ENCODE measurements around the gene ST3GAL6.

Gene ST3GAL6

DNA sequence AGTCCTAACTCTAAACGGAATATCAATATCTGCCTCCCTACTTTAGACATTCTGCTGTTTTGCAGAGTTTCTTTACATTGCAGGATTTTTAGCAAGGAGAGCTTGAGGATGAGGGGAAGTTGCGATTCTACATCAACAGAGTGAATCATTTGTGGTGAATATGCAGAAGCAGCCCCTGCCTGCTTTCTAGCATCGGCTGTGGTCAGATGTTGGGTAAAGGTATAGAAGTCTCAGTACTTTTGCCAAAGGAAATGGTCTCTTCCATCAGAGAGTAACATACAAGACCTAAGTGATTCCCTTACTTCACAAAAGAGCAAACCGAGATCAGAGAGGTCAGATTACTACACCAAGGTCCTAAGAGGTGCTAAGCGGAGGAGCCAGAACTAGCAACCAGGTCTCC lies 15.2 kb downstream of the ST3GAL6 start:
- no peak for DNase-seq

DNA sequence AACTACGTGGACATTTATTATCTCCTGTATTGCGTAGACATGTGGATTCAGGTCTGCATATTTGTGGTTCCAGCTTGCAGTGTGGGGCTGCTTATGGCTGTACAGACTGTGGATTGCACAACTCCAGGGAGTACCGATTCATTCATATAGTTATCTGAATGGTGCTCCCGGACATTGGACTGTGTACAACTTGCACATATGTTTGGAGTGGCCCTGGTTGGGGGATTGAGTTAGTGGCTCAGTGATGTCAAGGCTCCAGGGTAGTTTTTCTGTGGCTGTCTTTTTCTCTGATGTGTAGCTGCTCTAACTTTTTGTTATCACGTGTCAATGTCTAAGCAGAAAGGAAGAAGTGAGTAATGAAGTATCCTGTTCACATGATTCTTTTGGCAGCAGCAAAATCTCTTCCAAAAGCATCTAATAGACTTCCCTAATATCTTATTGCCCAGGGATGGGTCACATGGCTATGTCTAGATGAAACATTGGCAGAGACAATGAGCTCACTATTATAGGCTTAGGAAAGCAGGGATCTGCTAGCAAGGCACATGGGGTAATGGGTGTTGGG lies 15.8 kb downstream of the ST3GAL6 start:
- DNase-seq = no peak

DNA sequence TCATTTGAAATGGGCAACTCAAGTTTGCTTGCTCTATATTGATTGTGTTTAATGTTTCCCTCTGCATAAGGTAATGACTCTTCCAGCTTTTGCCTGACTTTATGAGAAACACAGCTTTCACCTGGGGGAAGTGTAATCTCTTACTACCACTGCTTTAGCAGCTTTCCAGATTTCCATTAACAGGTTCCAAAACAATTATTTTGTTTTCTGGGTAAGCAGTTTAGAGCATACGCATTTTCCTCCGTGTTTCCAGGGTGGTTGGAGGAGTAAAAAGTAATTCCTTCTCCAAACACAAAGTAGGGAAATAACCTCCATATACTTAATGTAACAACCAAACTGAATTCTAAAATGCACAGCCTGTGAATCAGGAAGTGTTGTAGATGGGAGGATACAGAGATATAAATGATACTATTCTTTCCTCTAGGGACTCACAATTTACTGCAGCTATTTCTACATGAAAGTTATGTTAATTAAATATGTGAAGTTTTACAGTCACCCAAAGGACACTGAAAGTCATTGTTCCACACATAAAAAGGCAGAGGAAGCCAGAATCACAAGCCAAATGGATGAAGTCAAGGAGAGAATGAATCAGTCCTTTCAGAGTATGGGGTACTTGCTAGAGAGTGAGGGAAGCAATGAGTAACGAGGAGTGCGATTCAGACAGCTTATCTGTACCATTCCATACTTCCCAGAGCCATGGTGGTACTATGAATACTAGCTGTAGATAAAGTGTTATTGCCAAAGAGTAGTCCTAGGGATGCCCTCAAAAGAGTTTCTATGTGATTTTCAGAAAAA lies 16.6 kb downstream of the ST3GAL6 start:
- DNase-seq = no peak

DNA sequence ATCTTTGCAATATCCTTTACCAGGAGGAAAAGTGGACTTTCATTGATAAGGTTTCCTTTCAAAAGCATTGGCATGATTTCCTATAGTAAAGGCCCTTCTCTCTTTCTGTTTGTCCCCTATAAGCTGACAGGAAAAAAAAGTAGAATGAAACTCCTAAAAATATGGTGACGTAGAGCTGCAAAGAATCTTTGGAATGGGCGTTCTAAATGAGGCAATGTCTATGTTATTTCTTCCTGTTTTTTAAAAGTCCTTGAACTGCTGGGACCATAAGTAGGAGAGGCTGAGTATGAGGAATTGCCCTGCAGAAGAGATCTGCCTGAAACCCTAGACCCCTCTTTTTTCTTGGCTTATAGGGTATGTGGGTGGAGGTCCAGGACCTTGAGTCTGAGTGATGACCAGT lies 17.2 kb downstream of the ST3GAL6 start:
- DNase-seq = no peak

DNA sequence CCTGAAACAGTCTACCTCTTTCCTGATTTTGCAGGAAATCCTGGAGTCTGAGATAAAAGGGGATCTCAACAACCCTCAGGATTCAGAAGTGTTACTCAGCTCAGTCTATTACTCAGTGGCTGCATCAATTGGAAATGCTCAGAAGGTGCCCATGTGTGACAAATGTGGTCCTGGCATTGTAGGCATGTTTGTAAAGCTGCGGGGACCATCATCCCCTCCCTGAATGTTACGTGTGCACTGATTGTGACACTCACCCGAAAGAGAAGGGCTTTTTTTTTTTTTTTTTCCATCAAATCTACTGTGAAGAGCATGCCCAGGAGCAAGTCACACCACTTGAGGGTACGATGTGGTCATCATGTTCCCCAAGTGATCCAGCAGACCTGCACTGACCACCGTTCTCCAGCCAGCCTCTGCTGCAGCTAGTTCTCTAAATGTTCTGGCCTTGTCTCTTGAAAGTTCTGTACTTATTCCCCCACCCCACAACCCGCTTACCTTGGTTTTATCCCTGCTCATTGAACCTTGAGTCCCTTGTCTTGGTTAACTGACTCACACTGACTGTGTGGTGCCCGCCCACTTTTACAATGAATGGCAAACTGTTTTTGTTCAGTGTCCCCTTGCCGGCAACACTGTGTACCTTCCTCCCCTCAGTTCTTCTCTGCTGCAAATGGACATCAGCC lies 19.8 kb downstream of the ST3GAL6 start:
- DNase-seq = no peak

DNA sequence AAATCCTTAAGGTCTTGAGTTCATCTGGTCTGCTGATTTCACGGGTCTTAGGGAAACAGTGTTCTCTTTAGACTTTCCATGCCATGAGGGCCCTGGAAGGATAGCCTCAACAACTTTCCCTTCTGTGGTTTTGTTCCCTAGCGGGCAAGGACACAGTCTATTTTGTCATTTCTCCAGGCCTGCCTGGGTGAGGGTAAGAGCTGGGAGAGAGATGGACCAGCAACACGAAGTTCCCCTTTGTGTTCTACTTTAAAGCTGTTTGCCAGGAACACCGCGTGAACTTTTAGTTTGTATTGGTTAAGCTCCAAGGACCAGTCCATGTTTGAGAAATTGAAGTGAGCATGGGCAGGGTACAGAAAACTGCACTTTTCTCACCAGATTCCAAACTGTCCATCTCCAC lies 20.9 kb downstream of the ST3GAL6 start:
- no peak for DNase-seq

DNA sequence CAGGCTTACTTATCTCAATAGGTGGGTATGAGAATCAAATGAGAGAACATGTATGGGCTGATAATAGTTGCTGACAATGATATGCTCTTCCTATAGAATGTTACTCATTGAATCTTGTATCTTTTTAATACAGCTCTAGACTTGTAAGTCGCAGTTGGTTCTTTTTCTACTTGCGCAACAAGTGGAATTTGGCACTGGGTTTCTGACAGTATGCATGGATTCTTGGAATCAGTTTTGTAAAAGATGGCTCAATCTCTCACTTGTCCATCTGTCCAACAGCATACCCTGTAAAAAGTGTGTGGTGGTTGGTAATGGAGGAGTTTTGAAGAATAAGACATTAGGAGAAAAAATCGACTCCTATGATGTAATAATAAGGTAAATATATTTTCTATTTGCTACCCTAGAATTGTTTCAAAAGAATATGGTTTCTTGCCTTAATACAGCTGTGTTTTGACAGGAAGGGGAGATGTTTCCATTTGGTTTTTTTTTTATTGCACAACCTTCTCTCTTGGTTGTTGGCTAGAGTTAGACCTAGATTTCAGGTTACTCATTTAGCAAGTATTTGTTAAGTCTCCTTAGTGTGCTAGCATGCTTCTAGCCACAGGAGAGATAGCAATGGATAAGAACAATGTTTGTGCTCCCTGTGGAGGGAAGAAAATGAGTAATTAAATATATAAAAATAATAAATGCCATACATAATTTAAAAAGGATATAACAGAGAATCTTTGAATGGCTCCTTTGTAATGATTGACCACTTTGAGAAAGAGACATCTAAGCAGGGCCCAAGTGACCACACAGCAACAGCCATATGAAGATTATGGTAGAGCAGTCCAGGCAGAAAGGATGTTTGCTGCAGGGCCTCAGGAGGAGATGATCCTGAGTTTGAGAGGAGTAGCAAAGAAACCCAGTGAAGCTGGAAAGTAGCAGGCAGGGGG lies 21.8 kb downstream of the ST3GAL6 start:
- no peak for DNase-seq

DNA sequence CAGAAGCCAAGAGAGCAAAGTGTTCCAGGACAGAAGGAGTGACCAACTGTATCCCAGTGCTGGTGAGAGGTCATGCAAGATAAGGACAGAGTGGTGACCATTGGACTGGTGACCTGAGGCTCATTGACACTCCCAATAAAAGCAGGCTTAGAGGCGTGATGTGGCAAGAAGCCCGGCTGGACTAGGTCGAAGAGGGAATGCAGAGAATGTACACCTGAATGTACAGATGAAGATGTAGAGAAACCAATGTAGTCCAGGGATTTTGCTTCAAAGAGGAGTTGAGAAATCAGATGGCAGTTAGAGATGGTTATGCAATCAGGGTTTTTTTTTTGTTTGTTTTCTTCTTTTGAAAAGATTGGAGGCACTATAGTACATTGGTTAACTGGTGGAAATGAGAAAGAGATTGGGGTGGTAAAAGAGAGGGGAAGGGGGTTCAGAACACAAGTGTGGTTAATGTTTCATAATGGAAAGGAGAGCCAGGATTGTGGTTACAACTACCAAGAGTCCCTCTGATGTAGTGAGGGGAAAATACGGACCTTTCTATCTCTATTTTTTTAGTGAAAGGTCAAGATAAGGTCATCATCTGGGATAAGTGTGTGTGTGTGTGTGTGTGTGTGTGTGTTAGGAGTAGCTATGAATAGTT lies 23.3 kb downstream of the ST3GAL6 start:
- DNase-seq = no peak

DNA sequence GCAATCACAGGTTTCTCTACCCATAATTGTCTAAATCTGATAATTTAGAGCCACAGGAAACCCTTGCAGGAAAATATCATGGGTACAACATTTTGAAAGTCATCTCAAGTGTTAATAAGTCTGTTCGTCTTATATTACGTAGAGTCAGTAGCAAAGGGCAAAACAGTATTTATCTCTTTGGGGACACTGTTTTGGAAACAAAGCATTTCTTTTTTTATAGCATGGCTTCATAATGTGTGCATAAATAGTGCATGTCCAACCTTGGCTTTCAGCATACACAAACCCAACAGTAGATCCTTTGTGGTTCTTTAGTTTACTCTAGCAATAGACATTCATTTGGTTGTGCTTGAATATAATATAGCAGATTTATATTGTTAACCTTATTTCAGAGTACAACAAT lies 24.0 kb downstream of the ST3GAL6 start:
- DNase-seq = no peak

DNA sequence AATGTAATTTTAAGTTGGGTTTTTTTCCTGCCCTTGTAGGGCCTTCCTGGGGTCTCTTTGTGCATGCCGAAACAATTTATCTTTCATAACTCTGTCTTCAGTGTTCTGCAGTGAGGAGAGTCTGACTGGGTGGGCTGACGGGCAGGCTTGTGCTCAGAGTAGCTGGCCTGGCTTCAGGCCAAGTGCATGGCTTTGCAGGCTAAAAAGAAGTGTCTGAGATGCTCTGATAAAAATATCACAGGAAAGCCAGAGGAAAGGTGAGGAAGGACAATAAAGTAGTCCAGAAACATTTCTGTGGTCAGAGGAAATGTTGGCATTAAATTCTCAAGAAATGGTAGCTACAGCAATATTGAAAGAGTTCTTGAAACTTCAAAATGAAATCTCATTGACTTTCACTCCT lies 25.5 kb downstream of the ST3GAL6 start:
- DNase-seq = no peak

DNA sequence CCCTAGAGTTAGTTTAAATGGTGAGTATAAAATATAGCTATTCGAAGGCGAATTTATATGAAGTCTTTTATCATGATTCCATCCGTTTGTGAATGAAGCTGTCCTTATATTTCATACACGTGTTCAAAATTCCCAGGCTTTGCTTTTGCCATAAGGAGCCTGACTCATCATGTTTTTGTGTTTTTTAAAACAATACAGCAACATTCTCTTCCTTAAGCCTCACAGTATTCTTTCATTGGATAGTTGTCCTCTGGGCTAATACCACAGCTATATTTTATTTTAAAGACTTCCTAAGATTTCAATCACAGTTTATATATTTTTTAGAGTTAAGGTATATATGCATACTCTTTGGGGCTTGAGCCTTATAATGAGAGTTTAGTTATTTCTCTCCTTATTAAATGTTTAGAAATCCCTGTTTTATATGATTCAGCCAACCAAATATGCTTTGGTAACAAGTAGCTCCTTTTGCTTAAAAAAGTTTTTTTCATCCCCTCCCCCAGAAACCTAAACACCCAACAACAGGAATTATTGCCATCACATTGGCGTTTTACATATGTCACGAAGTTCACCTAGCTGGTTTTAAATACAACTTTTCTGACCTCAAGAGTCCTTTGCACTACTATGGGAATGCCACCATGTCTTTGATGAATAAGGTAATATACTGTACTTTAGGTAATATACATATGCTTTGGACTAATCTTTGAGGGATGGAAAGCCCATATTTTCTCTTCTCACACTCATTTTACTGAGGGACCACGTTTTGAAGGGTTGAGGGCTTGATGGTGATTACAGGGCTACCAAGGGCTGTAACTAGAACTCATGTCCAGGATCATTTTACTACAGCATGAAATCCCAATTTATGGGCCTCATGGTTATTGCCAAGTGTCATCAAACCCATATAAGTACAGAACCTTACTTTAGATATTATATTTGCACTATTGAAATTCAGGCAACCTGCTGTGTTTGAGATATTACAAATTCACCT lies 28.5 kb downstream of the ST3GAL6 start:
- DNase-seq = no peak

DNA sequence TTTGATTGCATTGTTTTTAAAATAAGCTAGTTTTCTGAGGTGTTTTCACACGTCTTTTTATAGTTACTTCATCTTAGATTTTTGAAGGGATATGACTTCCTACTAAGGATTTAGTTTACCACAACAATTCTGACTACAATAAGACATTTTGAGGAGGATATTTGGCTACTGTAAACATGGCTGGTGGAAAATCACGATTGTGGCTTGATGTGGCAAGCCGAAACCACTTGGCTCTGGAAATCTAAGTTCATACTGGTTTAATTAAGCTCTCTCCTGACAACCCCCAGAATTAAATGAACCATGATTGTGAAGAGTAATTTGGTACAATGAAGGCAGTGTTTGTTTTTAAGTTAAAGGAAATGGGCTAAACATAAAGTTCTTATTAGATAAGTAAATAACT lies 30.8 kb downstream of the ST3GAL6 start:
- no peak for DNase-seq

DNA sequence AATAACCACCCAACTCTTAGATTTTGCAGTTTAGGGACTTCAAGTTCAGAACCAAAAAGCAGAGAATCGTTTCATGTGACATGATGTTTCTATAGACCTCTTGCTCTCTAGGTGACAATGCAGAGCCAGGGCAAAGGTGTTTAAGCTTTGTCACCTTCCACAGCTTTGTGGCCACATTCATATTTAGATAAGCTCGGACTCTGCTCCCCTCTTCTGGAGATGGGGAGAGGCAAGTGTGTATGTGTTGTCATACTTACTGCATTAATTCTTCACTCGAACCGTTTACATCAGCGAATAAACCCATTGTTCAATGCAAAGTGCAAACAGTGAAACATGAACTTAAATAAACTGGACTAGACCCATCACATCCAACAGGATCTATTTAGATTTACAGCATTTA lies 33.2 kb downstream of the ST3GAL6 start:
- no peak for DNase-seq

DNA sequence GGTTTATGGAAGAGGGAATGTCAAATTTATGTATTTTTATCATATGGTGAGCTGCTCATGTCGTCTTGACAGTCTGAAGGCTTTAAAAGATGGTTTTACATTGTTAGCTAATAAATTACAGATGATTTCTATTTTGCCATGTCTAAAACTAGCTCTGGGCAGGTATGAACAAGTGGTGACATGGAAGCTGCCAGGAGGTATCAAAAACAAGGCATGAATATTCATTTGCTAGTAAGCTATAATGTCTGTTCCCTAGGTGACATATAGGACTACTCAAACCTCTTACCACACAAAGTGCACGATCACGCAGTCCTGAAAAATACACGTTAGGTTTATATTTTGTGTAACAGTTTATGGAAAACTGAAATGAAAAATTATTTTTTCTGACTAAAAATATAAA lies 34.8 kb downstream of the ST3GAL6 start:
- DNase-seq = no peak

DNA sequence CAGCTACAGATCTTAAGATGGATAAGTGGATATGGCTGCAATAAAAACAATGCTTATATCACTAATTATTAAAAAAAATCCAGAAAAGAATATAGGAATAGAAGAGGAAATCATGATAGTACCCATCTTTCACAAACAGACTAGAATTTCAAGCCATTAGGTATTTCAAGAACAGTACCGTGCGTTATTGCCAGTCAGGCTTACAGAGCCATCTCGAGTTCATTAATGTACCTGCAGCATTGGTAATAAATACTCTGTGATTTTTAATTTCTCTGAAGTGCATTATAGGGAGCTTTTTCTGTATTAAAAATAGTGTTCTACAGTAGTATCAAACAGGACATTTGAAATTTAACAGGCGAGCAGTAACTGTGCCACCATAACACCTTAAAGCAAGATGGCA lies 35.7 kb downstream of the ST3GAL6 start:
- DNase-seq = no peak

DNA sequence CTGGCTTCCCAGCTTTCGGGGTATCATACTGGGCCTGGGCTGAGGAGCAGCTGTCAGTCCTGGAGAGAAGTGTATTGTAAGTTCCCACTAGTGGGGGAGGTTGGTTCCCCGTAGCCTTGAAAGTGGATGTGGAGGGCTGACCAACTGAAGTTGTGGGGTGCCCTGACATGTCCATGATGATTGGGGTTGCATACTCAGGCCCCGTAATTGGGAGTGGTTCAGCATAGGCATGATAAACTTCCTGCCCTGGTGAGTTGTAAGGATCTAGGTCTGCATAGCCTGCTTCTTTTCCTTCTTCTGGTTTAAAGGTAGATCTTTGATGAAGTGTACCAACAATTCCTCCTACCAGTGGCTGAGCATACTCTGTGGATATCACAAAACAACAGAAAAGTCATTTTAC lies 36.3 kb downstream of the ST3GAL6 start:
- no peak for DNase-seq

DNA sequence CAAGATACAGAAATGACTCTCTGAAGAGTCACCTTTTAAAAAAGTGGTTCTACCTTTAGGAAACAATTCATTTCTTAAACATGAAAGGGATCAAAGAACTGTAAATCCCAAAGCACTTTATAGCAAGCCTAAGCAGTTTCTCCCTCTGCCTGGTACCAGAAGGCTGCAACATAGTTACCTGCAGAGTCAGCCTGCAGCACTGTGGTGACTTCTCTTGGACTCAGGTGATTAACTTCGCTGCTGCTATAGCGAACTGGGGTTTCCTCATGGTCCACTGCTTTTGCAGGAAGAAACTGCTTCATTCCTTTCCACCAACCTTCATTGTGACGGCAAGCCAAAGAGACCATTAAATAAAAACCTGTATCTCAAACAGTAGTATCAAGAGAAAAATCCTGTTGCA lies 37.3 kb downstream of the ST3GAL6 start:
- DNase-seq = no peak

DNA sequence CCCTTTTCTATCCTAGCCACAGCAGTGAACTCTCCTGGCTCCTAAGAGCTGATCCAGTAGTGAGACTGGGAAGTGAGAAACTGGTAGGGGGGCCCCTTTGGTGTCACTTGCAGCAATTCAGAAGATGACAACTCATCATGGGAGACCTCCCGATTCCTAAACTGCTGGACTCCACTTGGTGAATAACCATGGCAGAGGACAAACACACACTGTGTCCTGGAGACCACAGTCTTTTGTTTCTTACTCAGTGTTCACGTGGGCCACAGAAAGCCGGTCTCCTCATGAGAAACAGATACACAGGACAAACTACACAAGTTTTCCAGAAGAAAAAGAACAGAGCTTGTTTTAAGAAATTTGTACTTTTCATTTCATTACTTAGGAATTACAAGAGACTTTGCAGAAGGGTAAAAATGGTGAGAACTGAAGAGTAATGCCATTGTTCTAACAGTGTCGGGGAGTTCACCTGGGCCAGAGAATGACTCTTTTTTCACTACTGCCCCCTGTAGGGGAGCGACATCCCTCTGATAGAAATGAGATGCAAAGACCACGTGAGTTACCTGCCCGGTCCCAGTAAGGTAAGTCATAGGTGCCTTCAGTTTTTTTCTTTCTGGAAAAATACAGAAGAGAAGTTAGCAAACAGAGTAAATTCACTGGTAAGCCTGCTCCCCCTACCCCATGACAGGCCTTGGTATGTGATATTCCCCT lies 38.1 kb downstream of the ST3GAL6 start:
- DNase-seq = no peak

DNA sequence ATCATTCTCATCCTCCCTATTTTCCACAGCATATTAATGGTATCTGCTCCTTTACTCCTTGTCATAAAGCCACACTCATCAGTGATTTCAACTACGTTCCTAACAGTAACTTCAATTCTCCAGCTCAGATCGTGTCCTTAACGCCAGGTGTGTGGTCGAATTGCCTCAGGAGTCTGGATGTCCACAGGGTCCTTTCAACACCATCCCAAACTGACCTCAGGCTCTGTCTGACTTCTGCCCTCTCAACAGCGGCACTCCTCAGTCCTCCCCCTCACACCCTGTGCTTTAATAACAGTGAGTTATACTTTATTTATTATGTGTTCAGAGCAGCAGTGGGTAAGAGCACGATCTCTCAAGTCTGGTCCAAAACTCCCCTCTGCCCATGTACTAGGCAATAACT lies 42.4 kb downstream of the ST3GAL6 start:
- no peak for DNase-seq

DNA sequence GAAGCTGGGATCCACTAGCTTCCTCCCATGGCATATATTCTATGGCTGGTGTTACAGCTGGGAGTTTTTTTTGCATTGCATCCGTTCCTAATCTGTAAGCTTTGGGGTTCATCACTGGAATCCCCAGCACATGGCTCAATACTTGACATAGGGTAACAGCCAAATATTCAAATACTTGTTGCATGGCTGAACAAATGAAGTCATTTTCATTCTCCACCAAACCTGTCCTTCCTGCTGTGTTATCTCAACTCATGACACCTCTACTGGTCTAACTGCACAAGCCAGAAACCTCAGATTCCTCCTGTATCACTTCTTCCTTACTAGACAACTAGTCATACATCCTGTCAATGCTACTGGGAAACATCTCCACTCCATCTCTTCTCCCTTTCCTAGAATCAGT lies 43.4 kb downstream of the ST3GAL6 start:
- no peak for DNase-seq

DNA sequence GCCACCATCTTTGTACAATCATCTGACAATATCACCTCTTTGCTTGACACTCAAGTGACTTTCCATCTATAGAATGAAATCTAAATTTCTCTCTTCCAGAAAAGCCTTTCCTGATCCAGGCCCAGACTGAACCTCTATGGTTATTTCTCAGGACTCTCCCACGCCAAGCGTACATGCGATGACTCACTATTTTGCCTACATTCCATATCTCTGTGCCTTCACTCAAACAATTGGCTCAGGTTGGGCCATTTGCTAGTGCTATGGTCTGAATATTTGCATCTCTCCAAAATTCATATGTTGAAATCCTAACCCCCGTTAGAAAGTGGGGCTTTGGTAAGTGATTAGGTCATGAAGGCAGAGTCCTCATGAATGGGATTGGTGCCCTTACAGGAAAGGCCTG lies 43.9 kb downstream of the ST3GAL6 start:
- no peak for DNase-seq

Measured in cortex of kidney (tissue), 1 donor.